ENCODE results near the gene FOXO6. TPM values are rescaled to one million over a fixed set of nuclear protein-coding genes. Genes with fewer than 3 reads are reported as not detected.

The FOXO6 gene
- total and polyA plus RNA-seq, 9 of the 15 experiments (the other 6 are each of a cell fraction or from before 2014, with no cell fraction given) = 0.04 to 0.31 (median 0.12) TPM; not detected in 5

DNA sequence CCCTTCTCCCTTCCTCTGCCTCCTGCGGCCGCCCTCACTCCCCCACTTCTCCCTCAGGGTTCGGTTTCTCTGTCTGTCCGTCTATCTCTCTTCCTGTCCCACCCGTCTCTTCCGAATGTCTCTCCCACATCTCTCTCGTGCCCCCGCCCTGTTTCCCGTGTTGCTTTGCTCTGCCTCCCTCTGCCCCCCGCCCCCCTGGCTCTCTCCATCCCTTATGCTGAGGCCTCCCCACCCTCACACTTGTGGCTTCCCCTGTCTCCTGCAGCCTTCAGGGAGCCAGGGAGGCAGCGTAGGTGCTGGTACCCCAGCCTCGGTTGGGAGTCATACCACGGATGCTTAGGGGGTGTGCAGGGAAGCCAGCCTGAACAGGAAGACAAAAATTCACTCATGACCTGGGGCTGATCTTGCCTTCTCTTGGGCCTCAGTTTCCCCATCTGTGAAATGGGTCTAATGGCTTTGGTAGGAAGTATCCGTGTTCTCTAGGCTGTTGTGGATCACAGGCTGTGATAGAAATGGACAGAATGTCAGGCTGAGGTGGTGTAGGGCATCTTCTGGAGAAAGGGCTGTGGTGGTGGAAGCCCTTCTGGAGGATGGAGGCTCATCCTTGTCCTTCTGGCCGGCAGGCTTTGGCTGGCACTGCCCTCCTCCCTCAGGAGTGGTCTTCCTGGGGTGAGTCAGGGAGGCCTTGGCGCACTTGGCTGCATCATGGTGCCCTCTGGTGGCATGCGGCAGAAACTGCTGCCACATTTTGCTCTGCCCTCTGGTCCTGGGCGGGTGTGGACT lies 55.5 kb downstream of the FOXO6 start (continued):
- TF ChIP-seq, protein P1, sequence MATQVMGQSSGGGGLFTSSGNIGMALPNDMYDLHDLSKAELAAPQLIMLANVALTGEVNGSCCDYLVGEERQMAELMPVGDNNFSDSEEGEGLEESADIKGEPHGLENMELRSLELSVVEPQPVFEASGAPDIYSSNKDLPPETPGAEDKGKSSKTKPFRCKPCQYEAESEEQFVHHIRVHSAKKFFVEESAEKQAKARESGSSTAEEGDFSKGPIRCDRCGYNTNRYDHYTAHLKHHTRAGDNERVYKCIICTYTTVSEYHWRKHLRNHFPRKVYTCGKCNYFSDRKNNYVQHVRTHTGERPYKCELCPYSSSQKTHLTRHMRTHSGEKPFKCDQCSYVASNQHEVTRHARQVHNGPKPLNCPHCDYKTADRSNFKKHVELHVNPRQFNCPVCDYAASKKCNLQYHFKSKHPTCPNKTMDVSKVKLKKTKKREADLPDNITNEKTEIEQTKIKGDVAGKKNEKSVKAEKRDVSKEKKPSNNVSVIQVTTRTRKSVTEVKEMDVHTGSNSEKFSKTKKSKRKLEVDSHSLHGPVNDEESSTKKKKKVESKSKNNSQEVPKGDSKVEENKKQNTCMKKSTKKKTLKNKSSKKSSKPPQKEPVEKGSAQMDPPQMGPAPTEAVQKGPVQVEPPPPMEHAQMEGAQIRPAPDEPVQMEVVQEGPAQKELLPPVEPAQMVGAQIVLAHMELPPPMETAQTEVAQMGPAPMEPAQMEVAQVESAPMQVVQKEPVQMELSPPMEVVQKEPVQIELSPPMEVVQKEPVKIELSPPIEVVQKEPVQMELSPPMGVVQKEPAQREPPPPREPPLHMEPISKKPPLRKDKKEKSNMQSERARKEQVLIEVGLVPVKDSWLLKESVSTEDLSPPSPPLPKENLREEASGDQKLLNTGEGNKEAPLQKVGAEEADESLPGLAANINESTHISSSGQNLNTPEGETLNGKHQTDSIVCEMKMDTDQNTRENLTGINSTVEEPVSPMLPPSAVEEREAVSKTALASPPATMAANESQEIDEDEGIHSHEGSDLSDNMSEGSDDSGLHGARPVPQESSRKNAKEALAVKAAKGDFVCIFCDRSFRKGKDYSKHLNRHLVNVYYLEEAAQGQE (IDR thresholded peaks at IDR 0.05; ENCODE audit: borderline replicate concordance) = peak; percentile 96
- TF ChIP-seq, protein P1 (CRISPR knock-in tag; IDR thresholded peaks at IDR 0.05; ENCODE audit: low read depth) = no peak
- TF ChIP-seq RB1 (IDR thresholded peaks at IDR 0.05; ENCODE audit: low read depth) (peak; percentile 73), CC2D1A (IDR thresholded peaks at IDR 0.05) (peak; percentile 83), ZNF79 (CRISPR knock-in tag; IDR thresholded peaks at IDR 0.05; ENCODE audit: low read depth) (no peak), ADNP (tag; IDR thresholded peaks at IDR 0.05) (peak; percentile 65; the same call in 1 of the 2 replicates), FOSL1 (tag; conservative IDR thresholded peaks at IDR 0.05) (peak; percentile 40; the same call in 1 of the 2 replicates), NELFE (IDR thresholded peaks at IDR 0.05; ENCODE audit: insufficient read depth, insufficient read length) (no peak), ZNF444 (CRISPR knock-in tag; IDR thresholded peaks at IDR 0.05) (no peak), SMC3 (conservative IDR thresholded peaks at IDR 0.05; ENCODE audit: insufficient read depth, low read depth, low read length) (peak; percentile 99)
- TF ChIP-seq, protein P2, sequence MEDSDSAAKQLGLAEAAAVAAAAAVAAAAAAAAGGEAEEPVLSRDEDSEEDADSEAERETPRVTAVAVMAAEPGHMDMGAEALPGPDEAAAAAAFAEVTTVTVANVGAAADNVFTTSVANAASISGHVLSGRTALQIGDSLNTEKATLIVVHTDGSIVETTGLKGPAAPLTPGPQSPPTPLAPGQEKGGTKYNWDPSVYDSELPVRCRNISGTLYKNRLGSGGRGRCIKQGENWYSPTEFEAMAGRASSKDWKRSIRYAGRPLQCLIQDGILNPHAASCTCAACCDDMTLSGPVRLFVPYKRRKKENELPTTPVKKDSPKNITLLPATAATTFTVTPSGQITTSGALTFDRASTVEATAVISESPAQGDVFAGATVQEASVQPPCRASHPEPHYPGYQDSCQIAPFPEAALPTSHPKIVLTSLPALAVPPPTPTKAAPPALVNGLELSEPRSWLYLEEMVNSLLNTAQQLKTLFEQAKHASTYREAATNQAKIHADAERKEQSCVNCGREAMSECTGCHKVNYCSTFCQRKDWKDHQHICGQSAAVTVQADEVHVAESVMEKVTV (CRISPR knock-in tag; IDR thresholded peaks at IDR 0.05) = peak; percentile 93
- TF ChIP-seq, protein P3, sequence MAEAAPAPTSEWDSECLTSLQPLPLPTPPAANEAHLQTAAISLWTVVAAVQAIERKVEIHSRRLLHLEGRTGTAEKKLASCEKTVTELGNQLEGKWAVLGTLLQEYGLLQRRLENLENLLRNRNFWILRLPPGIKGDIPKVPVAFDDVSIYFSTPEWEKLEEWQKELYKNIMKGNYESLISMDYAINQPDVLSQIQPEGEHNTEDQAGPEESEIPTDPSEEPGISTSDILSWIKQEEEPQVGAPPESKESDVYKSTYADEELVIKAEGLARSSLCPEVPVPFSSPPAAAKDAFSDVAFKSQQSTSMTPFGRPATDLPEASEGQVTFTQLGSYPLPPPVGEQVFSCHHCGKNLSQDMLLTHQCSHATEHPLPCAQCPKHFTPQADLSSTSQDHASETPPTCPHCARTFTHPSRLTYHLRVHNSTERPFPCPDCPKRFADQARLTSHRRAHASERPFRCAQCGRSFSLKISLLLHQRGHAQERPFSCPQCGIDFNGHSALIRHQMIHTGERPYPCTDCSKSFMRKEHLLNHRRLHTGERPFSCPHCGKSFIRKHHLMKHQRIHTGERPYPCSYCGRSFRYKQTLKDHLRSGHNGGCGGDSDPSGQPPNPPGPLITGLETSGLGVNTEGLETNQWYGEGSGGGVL (CRISPR knock-in tag; IDR thresholded peaks at IDR 0.05) = no peak
- TF ChIP-seq, protein P4, sequence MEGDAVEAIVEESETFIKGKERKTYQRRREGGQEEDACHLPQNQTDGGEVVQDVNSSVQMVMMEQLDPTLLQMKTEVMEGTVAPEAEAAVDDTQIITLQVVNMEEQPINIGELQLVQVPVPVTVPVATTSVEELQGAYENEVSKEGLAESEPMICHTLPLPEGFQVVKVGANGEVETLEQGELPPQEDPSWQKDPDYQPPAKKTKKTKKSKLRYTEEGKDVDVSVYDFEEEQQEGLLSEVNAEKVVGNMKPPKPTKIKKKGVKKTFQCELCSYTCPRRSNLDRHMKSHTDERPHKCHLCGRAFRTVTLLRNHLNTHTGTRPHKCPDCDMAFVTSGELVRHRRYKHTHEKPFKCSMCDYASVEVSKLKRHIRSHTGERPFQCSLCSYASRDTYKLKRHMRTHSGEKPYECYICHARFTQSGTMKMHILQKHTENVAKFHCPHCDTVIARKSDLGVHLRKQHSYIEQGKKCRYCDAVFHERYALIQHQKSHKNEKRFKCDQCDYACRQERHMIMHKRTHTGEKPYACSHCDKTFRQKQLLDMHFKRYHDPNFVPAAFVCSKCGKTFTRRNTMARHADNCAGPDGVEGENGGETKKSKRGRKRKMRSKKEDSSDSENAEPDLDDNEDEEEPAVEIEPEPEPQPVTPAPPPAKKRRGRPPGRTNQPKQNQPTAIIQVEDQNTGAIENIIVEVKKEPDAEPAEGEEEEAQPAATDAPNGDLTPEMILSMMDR (IDR thresholded peaks at IDR 0.05 in 2 of 3, conservative IDR thresholded peaks at IDR 0.05 in 1 of 3; ENCODE audit: insufficient read depth in 2 of 3, low read depth in 1 of 3, low read length in 3 of 3) = peak; percentile 91 to 96 (median 95)

Data from K562 (cell line).